Testis (tissue), 3 donors: ENCODE results near the gene ZNF283. TPM values are rescaled to one million over a fixed set of nuclear protein-coding genes. Genes with fewer than 3 reads are reported as not detected.

Source experiments
- DNase-seq: peaks from one replicate; pipeline ENCODE4 v3.0.0-alpha.2; 2019
- H3K27ac ChIP-seq, 2 donors: fragments of 200-600 bp; sonication (generic); one replicate each; pipeline ENCODE4 v1.5.1; 2019
- H3K27me3 ChIP-seq: fragments of 200-600 bp; sonication (generic); one replicate; pipeline ENCODE4 v1.5.1; 2019
- H3K36me3 ChIP-seq: fragments of 200-600 bp; sonication (generic); one replicate; pipeline ENCODE4 v1.5.1; 2017; ENCODE audit warnings: low read depth; ENCODE audit errors: missing control alignments
- H3K4me1 ChIP-seq: fragments of 200-600 bp; sonication (generic); one replicate; pipeline ENCODE4 v1.5.1; 2019
- H3K4me3 ChIP-seq, 2 donors: fragments of 200-600 bp; sonication (generic); one replicate each; pipeline ENCODE4 v1.5.1; 2017 to 2019
- H3K9me3 ChIP-seq: fragments of 200-600 bp; sonication (generic); one replicate; pipeline ENCODE4 v1.5.1; 2017
- POLR2A ChIP-seq: fragments of 450-650 bp; IDR thresholded peaks from one replicate; pipeline ENCODE4 v1.6.1; 2017; ENCODE audit warnings: antibody characterized with exemption, mild to moderate bottlenecking, moderate library complexity
- WGBS, 2 donors: methylation state at CpG; one replicate each; pipeline ENCODE4 v1.1.5; 2018; 5-methylcytosine and 5-hydroxymethylcytosine counted together
- intact Hi-C: fragments of 100-400 bp; cut with DNase I; formaldehyde crosslinking; loops from one replicate; pipeline ENCODE4 v1.15.1; 2023; ENCODE audit warnings: low total_unique reads
- polyA plus RNA-seq: library from polyadenylated mRNA; stranded (reverse); fragments of 350-450 nt; fragmentation: Illumina TruSeq; extraction: RNeasy Lipid Tissue Mini Kit (QIAGEN cat#74804); gene quantifications from one replicate; pipeline ENCODE4 v1.2.3, GENCODE V29; 2014; ENCODE audit warnings: low read depth, low replicate concordance; ENCODE audit not compliant: insufficient read depth
- total RNA-seq, 2 donors: library from RNA; depleted of rRNA; stranded (reverse); fragments of >200 nt; gene quantifications; one replicate each; pipeline ENCODE4 v1.2.3, GENCODE V29; 2016
- TF ChIP-seq, protein P1 (sequence below), 3 experiments: fragments of 450-650 bp in 2 of 3; fragments of 200-600 bp in 1 of 3; sonication (generic) in 1 of 3; IDR thresholded peaks; one replicate each; pipeline ENCODE4 v1.5.1; 2016 to 2019; ENCODE audit warnings: antibody characterized with exemption in 3 of 3, mild to moderate bottlenecking in 2 of 3, moderate library complexity in 1 of 3

The ZNF283 gene
- total and polyA plus RNA-seq, 3 donors from 2014 or later, result 2.9 to 10.7 (median 6.9) TPM

DNA sequence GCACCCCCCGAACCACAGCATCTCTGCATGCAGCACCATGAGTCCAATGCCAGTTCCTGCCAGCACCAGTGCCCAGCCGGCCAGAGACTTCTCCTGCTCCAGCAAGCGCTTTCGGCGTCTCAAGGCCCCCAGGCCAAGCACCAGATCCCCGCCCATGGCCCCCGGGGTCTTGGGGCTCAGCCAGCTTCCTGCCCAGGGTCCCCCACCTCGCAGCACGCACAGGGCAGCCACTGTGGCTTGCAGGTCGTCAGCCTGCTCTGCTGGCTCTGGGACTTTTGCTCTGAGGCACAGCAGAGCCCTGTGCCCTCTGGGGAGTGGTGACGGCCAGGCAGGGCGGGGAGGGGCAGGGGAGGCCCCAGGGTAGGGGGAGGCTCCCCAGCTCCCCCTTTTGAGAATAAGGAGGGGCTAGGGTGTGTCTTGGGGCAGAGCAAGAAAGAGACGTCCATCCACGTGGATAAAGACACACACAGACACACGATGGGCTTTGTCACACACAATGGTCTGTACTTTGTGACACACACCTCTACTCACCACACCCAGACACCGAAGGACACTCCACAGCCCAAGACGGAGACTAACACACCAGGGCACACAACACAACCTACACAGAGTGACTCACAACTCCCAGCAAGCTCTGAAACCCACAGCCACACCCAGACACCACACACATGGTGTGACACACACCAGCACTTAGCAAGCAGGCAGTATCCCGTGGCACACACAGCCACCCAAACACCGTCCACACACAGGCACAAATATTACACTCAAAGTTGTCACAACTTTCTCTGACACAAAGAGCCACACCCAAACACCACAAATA lies 46.2 kb upstream of the ZNF283 start, which contains the start of gene KCNN4:
Gene KCNN4 (minus strand): TSS at position 268 of the 820 bp plus-strand sequence. CDS start 112 bp downstream, at position 156.
- H3K27me3 ChIP-seq, result no peaks in the 10 kb centered on the region

GRCh38 chr19:43781630-43782310 lies 45.4 kb upstream of the ZNF283 start:
- Histone ChIP-seq H3K4me1 (no peaks in the 10 kb centered on the region), H3K9me3 (no peaks in the 10 kb centered on the region), H3K27me3 (no peaks in the 10 kb centered on the region), H3K27ac (no peak overlapping the region), H3K4me3 (no peak overlapping the region), H3K36me3 (no peaks in the 10 kb centered on the region)
- DNase-seq, result no peak
- intact Hi-C loops, result loop anchor here (5.0 kb wide), 1 partner anchor 34 kb away; no protein-coding TSS in a partner anchor
- WGBS, 2 donors, result 90 to 94% methylated on average over 14 of the region's 14 CpGs
- TF ChIP-seq, protein P1, sequence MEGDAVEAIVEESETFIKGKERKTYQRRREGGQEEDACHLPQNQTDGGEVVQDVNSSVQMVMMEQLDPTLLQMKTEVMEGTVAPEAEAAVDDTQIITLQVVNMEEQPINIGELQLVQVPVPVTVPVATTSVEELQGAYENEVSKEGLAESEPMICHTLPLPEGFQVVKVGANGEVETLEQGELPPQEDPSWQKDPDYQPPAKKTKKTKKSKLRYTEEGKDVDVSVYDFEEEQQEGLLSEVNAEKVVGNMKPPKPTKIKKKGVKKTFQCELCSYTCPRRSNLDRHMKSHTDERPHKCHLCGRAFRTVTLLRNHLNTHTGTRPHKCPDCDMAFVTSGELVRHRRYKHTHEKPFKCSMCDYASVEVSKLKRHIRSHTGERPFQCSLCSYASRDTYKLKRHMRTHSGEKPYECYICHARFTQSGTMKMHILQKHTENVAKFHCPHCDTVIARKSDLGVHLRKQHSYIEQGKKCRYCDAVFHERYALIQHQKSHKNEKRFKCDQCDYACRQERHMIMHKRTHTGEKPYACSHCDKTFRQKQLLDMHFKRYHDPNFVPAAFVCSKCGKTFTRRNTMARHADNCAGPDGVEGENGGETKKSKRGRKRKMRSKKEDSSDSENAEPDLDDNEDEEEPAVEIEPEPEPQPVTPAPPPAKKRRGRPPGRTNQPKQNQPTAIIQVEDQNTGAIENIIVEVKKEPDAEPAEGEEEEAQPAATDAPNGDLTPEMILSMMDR (IDR thresholded peaks at IDR 0.05), result no peak
- TF ChIP-seq POLR2A, result no peak

More for the DNA sequence above, 46.2 kb upstream of the ZNF283 start, which contains the start of gene KCNN4:
- intact Hi-C loops, result loop anchor here (5.0 kb wide), 1 partner anchor 34 kb away; no protein-coding TSS in a partner anchor
- TF ChIP-seq, protein P1 (IDR thresholded peaks at IDR 0.05), result no peak
- TF ChIP-seq POLR2A, result no peak
- H3K36me3 ChIP-seq, result no peaks in the 10 kb centered on the region
- no peaks in the 10 kb centered on the region for H3K4me1 ChIP-seq
- H3K4me3 ChIP-seq, result no peak within 1 kb of the TSS
- no peaks in the 10 kb centered on the region for H3K9me3 ChIP-seq
- DNase-seq, result no peak
- H3K27ac ChIP-seq, result no peak within 1 kb of the TSS
- 36 to 48% methylated on average over 16 to 17 of the region's 19 CpGs for WGBS, 2 donors

DNA sequence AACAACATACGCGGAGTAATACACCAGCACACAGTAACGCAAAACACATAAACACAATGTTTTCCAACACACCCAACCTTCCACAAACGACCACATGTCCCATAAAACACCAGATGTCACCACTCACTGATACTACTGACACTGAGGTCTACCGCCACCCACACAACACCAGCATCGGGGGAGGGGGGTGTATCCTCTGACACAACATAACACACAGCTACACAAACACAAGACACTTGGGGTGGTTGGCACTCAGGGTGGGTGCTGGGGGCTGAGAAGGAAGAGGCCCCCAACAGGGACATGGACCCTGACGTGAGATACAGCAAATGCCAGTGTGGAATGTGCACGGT lies 44.8 kb upstream of the ZNF283 start:
- no peak for DNase-seq
- H3K27me3 ChIP-seq, result no peaks in the 10 kb centered on the region
- no peaks in the 10 kb centered on the region for H3K4me1 ChIP-seq
- intact Hi-C loops, result loop anchor here (5.0 kb wide), 1 partner anchor 35 kb away; no protein-coding TSS in a partner anchor
- TF ChIP-seq, protein P1 (IDR thresholded peaks at IDR 0.05), result no peak
- no peak for TF ChIP-seq POLR2A
- 60 to 68% methylated on average over 8 of the region's 8 CpGs for WGBS, 2 donors
- no peak overlapping the region for H3K4me3 ChIP-seq
- H3K9me3 ChIP-seq, result no peaks in the 10 kb centered on the region
- H3K27ac ChIP-seq, result no peak overlapping the region
- no peaks in the 10 kb centered on the region for H3K36me3 ChIP-seq

DNA sequence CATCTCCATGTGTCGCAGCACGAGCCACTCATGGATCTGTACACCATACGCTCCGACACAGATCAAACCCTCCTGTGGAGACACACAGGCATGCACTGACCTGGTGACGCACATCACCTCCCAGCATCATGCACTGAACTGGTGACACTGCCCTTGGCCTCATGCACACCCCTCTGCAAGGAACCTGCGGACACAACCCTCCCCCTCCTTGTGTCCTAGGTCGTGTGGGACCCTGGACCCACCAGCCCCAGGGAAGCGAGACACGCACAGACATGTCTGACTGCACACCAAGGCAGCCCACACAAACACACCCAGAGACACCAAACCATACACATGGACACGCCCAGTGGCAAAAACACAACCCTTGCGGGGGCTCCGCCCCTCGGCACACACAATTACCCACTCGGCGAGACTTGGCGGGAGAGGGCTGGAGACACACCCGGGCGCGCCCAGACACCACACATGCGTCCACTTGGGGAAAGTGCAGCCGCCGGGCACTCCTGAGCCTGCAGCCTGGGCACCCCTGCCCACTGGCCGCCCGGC lies 44.4 kb upstream of the ZNF283 start:
- H3K27me3 ChIP-seq, result no peaks in the 10 kb centered on the region
- H3K9me3 ChIP-seq, result no peaks in the 10 kb centered on the region
- 84 to 86% methylated on average over 20 to 24 of the region's 24 CpGs for WGBS, 2 donors
- DNase-seq, result no peak
- no peak overlapping the region for H3K4me3 ChIP-seq
- no peaks in the 10 kb centered on the region for H3K36me3 ChIP-seq
- no peak overlapping the region for H3K27ac ChIP-seq
- TF ChIP-seq, protein P1 (IDR thresholded peaks at IDR 0.05), result no peak
- TF ChIP-seq POLR2A, result no peak
- no peaks in the 10 kb centered on the region for H3K4me1 ChIP-seq
- intact Hi-C loops, result loop anchor here (5.0 kb wide), 1 partner anchor 35 kb away; no protein-coding TSS in a partner anchor
